Stimulated activated effector memory CD8-positive, alpha-beta T cell treated with anti-CD3 and anti-CD28 coated beads, Interleukin-12 subunit alpha, Interleukin-12 subunit beta, amount 100 ng/mL, for 72 hours (primary cell): Measurements from ENCODE around the gene AKAP17A.
"Not testable (repeated sequence)": the region's sequence is repeated elsewhere in the genome, so short reads cannot be mapped to it uniquely, and the experiment has no call there.

ENCODE experiments used
- ATAC-seq: fragments of 150-1000 bp; cut with Tn5 transposase; 2 replicates; pipeline ENCODE4 v1.10.0; 2021
- DNase-seq, 2 donors: peaks; one replicate each; pipeline ENCODE4 v3.0.0; 2021 to 2022; ENCODE audit warnings: low spot score in 2 of 2
- H3K27ac Mint-ChIP-seq: one replicate; pipeline ENCODE4 v1.8.0; 2022; ENCODE audit warnings: mild to moderate bottlenecking, mixed read lengths
- H3K36me3 Mint-ChIP-seq: one replicate; pipeline ENCODE4 v1.8.0; 2022; ENCODE audit warnings: mild to moderate bottlenecking, mixed read lengths
- H3K4me1 Mint-ChIP-seq: one replicate; pipeline ENCODE4 v1.8.0; 2022; ENCODE audit warnings: mixed read lengths
- H3K4me3 Mint-ChIP-seq: one replicate; pipeline ENCODE4 v1.8.0; 2022; ENCODE audit warnings: mild to moderate bottlenecking, mixed read lengths
- H3K9me3 Mint-ChIP-seq: one replicate; pipeline ENCODE4 v1.8.0; 2022; ENCODE audit warnings: mixed read lengths

The AKAP17A gene, protein sequence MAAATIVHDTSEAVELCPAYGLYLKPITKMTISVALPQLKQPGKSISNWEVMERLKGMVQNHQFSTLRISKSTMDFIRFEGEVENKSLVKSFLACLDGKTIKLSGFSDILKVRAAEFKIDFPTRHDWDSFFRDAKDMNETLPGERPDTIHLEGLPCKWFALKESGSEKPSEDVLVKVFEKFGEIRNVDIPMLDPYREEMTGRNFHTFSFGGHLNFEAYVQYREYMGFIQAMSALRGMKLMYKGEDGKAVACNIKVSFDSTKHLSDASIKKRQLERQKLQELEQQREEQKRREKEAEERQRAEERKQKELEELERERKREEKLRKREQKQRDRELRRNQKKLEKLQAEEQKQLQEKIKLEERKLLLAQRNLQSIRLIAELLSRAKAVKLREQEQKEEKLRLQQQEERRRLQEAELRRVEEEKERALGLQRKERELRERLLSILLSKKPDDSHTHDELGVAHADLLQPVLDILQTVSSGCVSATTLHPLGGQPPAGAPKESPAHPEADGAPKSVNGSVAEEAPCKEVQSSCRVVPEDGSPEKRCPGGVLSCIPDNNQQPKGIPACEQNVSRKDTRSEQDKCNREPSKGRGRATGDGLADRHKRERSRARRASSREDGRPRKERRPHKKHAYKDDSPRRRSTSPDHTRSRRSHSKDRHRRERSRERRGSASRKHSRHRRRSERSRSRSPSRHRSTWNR

DNA sequence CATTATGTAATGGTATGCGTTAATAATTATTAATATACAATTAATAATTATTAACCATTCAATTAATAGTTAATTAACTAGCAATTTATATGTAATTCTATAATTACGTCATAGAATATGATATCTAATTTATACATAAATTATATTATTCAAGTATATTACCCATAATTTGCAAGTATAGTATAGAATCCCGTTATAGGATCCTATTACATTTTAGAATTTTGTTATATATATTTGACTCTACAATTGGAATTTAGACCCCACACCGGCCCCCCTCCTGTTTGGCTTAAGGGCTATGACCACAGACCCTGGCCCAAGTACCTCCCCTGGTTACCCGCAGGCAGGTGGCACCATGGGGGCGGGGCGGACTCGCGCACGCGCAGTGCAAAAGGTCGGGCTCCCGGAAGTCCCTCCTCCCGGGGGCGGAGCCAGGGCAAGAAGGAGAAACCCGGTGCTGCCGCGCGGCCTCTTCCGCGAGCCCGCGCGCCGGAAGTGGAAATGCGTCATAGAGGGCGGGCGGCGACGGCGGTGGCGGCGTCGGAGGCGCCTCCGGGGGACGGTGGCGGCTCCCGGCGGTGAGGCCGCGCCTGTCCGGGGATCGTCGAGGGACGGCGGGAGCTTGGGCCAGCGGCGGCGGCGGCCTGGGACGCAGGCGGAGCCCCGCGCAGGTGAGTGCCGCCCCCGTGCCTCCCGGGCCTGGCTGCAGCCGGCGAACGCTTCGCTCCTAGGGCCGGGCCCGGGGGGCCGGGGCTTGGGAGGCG, at the start of gene AKAP17A:
AKAP17A (plus strand) TSS at position 503 of the 761 bp plus-strand sequence. CDS start 1,859 bp downstream, outside the sequence.
- Mint-ChIP-seq H3K4me1 (peaks cover 32% of the 10 kb centered on the region), H3K4me3 (peak within 1 kb of the TSS; percentile 85), H3K9me3 (no peaks in the 10 kb centered on the region), H3K36me3 (peaks cover 53% of the 10 kb centered on the region), H3K27ac (peak within 1 kb of the TSS; percentile 93)
- DNase-seq, result peak; percentile 100
- ATAC-seq, result peak; percentile 93

DNA sequence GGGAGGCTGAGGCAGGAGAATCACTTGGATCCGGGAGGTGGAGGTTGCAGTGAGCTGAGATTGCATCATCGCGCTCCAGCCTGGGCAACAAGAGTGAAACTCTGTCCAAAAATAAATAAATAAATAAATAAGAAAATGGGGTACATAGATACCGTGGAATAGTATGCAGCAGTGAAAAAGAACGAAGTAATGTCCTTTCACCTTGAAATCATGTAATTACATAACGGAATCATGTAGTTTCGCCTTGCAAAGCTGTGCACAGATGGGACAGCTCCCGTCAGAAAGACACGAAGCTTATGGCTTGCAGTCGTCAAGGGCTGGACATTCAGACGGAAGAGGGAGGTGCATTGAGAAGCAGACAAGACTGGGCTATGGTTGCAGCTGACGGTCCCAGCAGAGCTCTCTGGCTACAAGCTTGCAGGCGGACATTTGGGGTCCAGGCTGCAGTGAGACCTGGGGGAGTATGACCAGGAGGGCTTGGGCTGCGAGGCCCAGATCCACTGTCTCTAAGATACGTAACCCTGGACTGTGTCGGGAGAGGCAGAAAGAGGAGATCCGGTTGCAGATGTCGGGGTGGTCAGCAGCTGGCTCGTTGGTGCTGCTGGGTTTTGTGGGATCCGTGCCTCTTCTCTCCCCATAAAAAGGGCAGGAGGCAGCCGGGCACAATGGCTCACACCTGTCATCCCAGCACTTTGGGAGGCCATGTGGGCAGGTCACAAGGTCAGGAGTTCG, 48.2 kb upstream of the AKAP17A start:
- no peak for ATAC-seq
- Mint-ChIP-seq H3K27ac (no peak overlapping the region), H3K4me3 (no peak overlapping the region), H3K9me3 (peaks cover 5% of the 10 kb centered on the region), H3K36me3 (no peaks in the 10 kb centered on the region), H3K4me1 (peaks cover 15% of the 10 kb centered on the region)
- DNase-seq, result peak in 1 of 2 donors; percentile 48

DNA sequence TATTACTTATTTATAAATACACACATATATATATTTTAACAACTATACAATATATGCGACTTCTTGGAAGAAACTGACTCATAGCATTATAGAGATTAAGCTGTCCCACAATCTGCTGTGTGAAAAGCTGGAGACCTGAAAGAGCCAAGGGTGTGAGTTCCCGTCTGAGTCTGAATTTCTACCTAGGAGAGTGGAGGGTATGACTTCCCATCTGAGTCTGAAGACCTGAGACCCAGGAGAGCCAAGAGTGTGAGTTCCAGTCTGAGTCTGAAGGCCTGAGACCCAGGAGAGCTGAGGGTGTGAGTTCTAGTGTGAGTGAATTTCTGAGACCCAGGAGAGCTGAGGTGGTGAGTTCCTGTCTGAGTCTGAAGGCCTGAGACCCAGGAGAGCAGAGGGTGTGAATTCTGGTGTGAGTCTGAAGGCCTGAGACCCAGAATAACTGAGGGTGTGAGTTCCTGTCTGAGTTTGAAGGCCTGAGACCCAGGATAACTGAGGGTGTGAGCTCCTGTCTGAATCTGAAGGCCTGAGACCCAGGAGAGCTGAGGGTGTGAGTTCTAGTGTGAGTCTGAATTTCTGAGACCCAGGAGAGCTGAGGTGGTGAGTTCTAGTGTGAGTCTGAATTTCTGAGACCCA, 45.5 kb upstream of the AKAP17A start:
- peaks cover 5% of the 10 kb centered on the region for H3K9me3 Mint-ChIP-seq
- ATAC-seq (peak; percentile 64), DNase-seq (peak in 1 of 2 donors; percentile 54)
- no peak overlapping the region for H3K4me3 Mint-ChIP-seq
- no peaks in the 10 kb centered on the region for H3K36me3 Mint-ChIP-seq
- peak overlapping the region; percentile 91 for H3K27ac Mint-ChIP-seq
- H3K4me1 Mint-ChIP-seq, result peaks cover 29% of the 10 kb centered on the region

DNA sequence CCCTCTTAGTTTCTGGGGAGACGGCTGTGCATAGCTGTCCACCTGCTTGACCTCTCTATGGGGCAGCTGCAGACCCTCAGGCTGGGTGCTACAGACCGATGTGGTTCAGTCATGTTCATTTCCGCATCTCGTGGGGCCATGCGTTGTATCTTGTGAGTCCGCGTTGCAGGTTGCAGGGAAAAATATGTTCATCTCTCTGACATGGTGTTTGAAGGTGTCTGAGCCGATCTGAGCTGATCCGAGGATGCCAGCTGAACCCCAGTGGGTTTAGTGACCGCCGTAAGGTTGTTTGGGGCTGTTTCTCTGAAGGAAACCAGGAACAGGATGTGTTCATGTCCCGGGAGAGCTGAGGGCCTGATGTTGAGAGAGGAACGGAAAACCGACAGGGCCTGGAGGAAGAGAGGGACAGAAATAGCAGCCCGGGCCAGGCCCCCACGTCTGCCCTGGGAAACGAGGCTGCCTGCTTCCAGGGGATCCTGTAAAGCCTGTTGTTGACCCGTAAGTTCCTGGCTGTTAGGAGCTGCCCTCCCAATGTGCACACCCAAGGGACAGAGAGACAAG, 44.6 kb upstream of the AKAP17A start:
- Mint-ChIP-seq H3K27ac (peak overlapping the region; percentile 91), H3K36me3 (peaks cover 5% of the 10 kb centered on the region), H3K4me3 (no peak overlapping the region), H3K4me1 (peaks cover 38% of the 10 kb centered on the region), H3K9me3 (peaks cover 5% of the 10 kb centered on the region)
- no peak for ATAC-seq
- peak in 1 of 2 donors; percentile 48 for DNase-seq

DNA sequence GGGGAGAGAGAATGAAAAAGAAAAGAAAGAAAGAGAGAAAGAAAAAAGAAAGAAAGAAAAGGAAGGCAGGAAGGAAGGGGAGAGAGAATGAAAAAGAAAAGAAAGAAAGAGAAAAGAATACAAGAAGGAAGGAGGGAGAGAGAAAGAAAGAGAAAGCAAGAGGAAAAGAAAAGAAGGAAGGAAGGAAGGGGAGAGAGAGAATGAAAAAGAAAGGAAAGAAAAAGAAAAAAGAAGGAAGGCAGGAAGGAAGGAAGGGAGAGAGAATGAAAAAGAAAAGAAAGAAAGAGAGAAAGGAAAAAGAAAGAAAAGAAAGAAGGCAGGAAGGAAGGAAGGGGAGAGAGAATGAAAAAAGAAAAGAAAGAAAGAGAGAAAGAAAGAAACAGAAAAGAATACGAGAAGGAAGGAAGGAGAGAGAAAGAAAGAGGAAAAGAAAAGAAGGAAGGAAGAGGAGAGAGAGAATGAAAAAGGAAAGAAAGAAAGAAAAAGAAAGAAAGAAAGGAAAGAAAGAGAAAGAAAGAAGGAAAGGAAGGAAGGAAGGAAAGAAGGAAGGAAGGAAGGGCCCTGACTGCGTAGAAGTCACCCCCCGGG, 39.4 kb upstream of the AKAP17A start:
- Mint-ChIP-seq H3K9me3 (peaks cover 7% of the 10 kb centered on the region), H3K4me3 (peak overlapping the region; percentile 9), H3K27ac (peak overlapping the region; percentile 92), H3K36me3 (peaks cover 7% of the 10 kb centered on the region), H3K4me1 (peaks cover 52% of the 10 kb centered on the region)
- DNase-seq (no peak), ATAC-seq (no peak)

DNA sequence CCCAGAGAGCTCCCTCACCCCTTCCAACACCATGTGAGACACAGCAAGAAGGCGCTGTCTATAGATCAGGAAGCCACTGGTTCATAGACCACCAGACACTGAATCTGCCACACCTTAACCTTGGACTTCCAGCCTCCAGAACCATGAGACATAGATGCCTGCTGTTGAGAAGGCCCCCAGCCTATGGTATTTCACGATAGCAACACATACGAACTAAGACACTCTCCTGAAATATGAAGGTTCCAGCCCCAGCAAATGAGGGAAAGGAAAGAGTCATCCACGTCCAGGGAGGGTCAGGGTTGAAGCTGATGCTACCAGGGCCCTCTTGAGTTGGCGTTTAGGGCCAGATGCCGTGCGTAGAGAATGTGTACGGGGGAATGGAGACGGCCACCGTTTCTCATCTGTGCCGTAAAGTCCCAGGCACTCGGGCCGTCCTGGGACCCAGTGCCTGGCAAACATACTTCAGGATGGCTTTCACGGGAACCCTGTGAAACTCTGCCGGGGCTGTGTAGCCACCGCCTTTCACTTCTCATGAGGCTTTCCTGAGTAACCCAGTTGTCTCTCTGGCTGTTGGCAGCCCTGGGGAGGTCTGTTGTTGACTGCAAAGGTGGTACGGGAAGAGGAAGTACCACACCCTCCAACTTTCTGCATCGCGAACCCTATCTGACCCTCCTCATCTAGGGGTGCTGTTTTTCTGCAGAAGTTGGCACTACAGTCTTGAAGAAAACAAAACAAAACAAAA, 36.8 kb upstream of the AKAP17A start:
- peak overlapping the region; percentile 54 for H3K4me3 Mint-ChIP-seq
- DNase-seq, result peak in 1 of 2 donors; percentile 64
- H3K4me1 Mint-ChIP-seq, result peaks cover 47% of the 10 kb centered on the region
- H3K27ac Mint-ChIP-seq, result peak overlapping the region; percentile 92
- ATAC-seq, result peak; percentile 77
- H3K36me3 Mint-ChIP-seq, result peaks cover 7% of the 10 kb centered on the region
- peaks cover 7% of the 10 kb centered on the region for H3K9me3 Mint-ChIP-seq

DNA sequence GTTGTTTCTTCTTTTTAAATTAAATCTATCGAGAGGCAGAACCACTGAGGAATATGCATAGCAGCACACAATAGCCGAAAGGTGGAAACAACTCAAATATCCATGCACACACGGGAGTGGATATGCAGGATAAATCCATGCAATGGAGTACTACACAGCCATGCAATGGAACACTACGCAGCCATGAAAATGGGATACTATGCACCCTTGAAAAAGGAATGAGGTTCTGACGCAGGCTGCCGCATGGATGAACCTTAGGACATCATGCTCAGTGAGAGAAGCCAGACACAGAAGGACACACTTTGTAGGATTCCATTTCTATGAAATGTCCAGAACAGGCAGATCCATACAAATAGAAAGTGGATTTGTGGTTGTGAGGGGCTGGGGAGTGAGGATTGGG, 36.0 kb upstream of the AKAP17A start:
- H3K36me3 Mint-ChIP-seq, result peaks cover 7% of the 10 kb centered on the region
- peak overlapping the region; percentile 92 for H3K27ac Mint-ChIP-seq
- peak overlapping the region; percentile 54 for H3K4me3 Mint-ChIP-seq
- peak in 1 of 2 donors; percentile 50 for DNase-seq
- H3K4me1 Mint-ChIP-seq, result peaks cover 41% of the 10 kb centered on the region
- peaks cover 7% of the 10 kb centered on the region for H3K9me3 Mint-ChIP-seq
- ATAC-seq, result no peak

DNA sequence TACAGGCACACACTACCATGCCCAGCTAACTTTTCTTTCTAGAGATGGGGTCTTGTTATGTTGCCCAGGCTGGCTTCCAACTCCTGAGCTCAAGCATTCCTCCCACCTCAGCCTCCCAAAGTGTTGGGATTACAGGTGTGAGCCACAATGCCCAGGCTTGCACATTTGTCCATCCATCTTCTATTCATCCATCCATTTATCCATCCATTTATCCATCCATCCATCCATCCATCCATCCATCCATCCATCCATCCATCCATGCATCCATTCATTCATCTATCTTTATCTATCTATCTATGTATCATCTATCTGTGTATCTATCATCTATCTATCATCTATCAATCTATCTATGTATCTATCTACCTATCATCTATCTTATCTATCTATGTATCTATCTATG, 34.0 kb upstream of the AKAP17A start:
- not testable (repeated sequence) for H3K9me3 Mint-ChIP-seq, ATAC-seq, H3K36me3 Mint-ChIP-seq, H3K27ac Mint-ChIP-seq, H3K4me3 Mint-ChIP-seq
- peak in 1 of 2 donors; percentile 43 for DNase-seq
- peaks cover 34% of the 10 kb centered on the region for H3K4me1 Mint-ChIP-seq

DNA sequence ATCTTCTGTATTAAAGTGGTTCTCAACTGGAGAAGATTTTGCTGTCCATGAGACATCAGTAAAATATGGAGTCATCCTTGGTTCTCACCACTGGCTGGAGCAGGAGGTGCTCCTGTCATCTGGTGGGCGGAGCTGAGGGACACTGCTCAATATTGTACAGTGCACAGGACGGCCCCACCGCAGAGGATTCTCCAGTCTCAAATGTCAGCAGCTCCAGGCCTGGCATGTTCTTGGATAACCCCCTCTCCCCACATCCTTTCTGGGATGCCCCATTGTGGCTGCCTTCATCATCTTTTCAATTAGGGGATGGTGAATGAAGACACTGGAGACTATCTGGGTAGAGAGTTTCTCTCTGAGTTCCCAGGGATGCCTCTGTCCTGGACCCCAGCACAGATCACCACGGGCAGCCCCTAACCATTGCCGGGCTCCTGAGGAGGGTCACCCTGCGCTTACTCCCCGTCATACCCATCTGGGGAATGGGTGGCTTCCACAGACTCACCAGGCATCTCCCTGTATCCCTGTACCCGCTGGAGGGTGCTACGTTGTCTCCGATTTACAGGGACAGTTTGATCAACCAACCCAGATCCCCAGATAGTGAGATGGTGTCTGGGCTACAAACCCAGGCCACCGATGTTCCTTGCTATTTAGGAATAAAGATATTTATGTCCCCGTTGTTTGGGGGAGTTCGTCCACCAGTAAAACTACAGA, 32.5 kb upstream of the AKAP17A start:
- no peak overlapping the region for H3K27ac Mint-ChIP-seq
- no peak overlapping the region for H3K4me3 Mint-ChIP-seq
- H3K4me1 Mint-ChIP-seq, result peaks cover 27% of the 10 kb centered on the region
- no peaks in the 10 kb centered on the region for H3K36me3 Mint-ChIP-seq
- ATAC-seq (no peak), DNase-seq (peak in 1 of 2 donors; percentile 47)
- peaks cover 2% of the 10 kb centered on the region for H3K9me3 Mint-ChIP-seq

DNA sequence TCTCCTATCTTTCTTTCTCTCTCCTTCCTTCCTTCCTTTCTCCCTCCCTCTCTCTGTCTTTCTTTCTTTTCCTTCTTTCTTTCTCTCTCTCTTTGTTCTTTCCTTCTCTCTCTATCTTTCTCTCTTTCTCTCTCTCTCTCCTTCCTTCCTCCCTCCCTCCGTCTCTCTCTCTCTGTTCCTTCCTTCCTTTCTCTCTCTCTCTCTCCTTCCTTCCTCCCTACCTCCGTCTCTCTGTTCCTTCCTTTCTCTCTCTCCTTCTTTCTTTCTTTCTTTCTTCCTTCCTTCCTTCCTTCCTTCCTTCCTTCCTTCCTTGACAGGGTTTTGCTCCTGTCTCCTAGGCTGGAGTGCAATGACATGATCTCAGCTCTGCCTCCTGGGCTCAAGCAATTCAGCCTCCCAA, 30.2 kb upstream of the AKAP17A start:
- DNase-seq, result no peak
- Mint-ChIP-seq H3K9me3 (no peaks in the 10 kb centered on the region), H3K4me3 (peak overlapping the region; percentile 19), H3K27ac (peak overlapping the region; percentile 84), H3K4me1 (peaks cover 11% of the 10 kb centered on the region), H3K36me3 (no peaks in the 10 kb centered on the region)
- no peak for ATAC-seq

DNA sequence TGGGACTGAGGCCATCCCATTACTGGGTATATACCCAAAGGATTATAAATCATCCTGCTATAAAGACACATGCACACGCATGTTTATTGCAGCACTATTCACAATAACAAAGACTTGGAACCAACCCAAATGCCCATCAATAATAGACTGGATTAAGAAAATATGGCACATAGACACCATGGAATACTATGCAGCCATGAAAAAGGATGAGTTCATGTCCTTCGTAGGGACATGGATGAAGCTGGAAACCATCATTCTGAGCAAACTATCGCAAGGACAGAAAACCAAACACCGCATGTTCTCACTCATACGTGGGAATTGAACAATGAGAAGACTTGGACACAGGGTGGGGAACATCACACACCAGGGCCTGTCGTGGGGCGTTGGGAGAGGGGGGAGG, 27.3 kb upstream of the AKAP17A start:
- ATAC-seq, H3K4me3 Mint-ChIP-seq, H3K36me3 Mint-ChIP-seq, H3K9me3 Mint-ChIP-seq, H3K27ac Mint-ChIP-seq: not testable (repeated sequence)
- DNase-seq, result peak in 1 of 2 donors; percentile 37
- H3K4me1 Mint-ChIP-seq, result peaks cover 13% of the 10 kb centered on the region

DNA sequence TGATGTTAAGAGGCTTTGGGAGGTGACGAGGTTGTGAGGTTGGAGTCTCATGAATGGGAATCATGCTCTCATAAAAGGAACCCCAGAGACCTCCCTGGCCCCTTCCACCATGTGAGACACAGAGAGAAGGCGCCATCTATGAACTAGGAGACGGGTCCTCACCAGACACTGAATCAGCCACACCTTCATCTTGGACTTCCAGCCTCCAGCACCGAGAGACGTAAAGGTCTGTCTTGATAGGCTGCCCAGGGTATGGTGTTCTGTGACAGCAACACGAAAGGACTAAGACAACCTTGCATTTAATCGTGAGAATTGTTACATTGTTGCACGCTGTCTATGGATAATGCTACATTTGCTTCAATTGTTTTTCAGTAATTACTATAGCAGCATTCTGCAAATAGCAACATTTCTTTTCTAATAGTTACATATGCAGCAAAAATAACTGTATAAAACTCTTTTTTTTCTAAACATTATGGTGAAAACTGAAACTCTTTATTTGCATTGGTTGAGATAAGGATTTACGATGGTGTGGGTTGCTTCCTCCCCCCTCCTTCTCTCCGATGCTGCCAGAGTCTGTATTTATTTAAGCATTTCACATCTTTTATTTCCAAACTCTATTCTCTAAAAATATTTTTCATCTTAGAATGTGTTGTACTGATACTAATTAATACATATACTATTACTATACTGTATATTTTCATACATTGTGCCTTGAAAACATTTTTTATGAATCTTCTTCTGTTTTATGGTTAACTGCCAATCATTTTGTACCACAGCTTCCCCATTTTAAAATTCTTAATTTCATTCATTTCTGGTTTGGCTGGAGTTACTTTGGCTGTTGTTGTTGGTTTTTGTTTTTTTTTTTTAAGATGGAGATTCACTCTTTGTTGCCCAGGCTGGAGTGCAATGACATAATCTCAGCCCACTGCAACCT, 26.4 kb upstream of the AKAP17A start:
- H3K36me3 Mint-ChIP-seq, result no peaks in the 10 kb centered on the region
- H3K4me3 Mint-ChIP-seq, result no peak overlapping the region
- no peak for ATAC-seq

More for the DNA sequence above, 26.4 kb upstream of the AKAP17A start:
- peaks cover 21% of the 10 kb centered on the region for H3K4me1 Mint-ChIP-seq
- no peaks in the 10 kb centered on the region for H3K9me3 Mint-ChIP-seq
- H3K27ac Mint-ChIP-seq, result no peak overlapping the region
- DNase-seq, result peak in 1 of 2 donors; percentile 46
